GM12864 (cell line): Measurements from ENCODE around the gene VIPR1.
"Not testable (repeated sequence)": the region's sequence is repeated elsewhere in the genome, so short reads cannot be mapped to it uniquely, and the experiment has no call there.

ENCODE experiments used
- DNase-seq: peaks from one replicate; pipeline ENCODE4 v3.0.0-alpha.2; 2011; ENCODE audit warnings: low read depth
- H3K4me3 ChIP-seq: 2 replicates; pipeline ENCODE4 v1.5.1; 2011; ENCODE audit warnings: mild to moderate bottlenecking, low read depth, low read length, control low read depth
- TF ChIP-seq, protein P1 (sequence below): IDR thresholded peaks from 2 replicates; pipeline ENCODE4 v1.5.1; 2011; ENCODE audit warnings: low read depth, mild to moderate bottlenecking, moderate library complexity, low read length, control low read depth, inconsistent platforms; ENCODE audit errors: missing control alignments

Gene VIPR1

DNA sequence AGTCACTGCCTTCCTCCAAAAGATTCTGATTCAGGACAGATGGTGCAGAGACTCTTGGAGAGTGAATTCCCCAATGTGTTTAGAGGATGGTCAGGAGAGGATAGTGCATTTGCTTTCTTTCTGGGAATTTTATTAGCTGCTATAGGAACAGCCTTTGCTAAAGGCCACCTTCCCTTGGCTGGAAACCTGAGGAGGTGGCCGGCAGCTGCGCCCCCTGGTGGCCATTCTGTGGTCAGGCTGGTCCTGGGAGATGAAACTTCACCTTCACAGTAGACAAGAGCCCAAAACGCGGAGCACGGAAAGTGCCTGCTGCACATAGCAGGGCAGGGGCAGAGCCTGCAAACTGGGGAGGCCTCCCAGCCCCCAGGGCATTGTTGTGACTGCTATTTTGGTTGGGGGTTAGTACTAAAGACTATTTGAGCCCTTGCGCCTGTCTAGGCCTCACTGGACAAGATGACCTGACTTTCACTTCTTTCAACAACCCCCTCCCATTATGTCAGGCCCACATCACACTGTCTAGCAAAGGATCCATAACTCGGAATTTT, 45.0 kb downstream of the VIPR1 start:
- no peak overlapping the region for H3K4me3 ChIP-seq
- no peak for DNase-seq
- TF ChIP-seq, protein P1, sequence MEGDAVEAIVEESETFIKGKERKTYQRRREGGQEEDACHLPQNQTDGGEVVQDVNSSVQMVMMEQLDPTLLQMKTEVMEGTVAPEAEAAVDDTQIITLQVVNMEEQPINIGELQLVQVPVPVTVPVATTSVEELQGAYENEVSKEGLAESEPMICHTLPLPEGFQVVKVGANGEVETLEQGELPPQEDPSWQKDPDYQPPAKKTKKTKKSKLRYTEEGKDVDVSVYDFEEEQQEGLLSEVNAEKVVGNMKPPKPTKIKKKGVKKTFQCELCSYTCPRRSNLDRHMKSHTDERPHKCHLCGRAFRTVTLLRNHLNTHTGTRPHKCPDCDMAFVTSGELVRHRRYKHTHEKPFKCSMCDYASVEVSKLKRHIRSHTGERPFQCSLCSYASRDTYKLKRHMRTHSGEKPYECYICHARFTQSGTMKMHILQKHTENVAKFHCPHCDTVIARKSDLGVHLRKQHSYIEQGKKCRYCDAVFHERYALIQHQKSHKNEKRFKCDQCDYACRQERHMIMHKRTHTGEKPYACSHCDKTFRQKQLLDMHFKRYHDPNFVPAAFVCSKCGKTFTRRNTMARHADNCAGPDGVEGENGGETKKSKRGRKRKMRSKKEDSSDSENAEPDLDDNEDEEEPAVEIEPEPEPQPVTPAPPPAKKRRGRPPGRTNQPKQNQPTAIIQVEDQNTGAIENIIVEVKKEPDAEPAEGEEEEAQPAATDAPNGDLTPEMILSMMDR: peak; percentile 97

DNA sequence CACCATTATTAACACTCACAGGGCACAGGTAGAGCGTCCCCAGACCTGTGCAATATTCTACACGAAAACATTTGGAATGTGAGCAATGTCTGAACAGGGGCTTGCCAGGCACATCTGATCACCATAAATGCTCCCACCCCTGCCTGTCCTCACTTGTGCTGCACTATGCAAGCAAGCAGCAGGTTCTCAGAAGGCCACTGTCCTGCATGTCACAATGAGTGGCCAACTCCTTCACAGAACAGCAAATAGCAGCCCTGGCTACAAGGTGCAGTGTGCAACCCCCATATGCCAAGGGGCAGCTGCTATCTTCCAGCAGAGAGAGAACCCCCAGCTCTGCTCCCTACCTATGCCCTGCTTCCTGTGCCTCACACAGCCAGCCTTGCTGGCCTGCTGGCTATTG, 46.7 kb downstream of the VIPR1 start:
- H3K4me3 ChIP-seq: no peak overlapping the region
- TF ChIP-seq, protein P1: no peak
- DNase-seq: no peak

DNA sequence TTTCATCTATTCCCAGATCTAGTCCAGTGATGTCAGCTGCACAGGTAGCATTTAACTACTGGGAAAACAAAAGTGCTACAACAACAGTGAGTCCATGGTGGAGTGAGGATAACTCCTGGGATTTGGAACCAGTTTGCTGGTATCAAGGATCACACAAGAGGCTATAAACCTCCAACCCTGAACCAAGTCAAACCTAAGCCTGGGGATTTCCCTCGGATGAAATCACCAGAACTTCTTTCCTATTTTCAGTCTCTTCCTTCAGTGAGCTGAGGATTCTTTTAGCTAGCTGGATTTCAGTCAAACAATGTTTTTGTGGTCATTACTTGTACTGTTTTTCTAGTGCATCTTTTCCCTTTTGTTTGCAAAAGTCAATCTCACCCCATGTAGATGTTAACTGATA, 47.8 kb downstream of the VIPR1 start:
- H3K4me3 ChIP-seq: no peak overlapping the region
- no peak for DNase-seq
- TF ChIP-seq, protein P1: no peak

DNA sequence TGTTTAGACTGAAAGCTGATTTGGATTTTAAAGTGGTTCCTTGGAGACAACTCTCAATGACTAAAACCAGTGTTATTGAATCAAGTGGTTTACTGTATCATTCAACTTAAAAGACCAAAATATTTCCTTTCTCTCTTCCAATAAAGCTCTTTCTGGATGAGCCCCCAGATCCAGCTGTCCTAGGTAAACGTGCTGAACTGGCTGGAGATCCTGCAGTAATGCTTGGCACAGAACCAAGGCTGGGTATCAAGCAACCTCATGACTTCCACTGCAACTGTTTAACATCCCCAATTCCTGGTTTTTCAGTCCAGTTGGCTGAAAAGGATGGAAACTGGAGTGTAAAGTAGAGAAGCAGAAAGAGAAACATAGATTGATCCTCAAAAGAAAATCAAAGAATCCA, 50.4 kb downstream of the VIPR1 start:
- no peak overlapping the region for H3K4me3 ChIP-seq
- TF ChIP-seq, protein P1: no peak
- DNase-seq: no peak

DNA sequence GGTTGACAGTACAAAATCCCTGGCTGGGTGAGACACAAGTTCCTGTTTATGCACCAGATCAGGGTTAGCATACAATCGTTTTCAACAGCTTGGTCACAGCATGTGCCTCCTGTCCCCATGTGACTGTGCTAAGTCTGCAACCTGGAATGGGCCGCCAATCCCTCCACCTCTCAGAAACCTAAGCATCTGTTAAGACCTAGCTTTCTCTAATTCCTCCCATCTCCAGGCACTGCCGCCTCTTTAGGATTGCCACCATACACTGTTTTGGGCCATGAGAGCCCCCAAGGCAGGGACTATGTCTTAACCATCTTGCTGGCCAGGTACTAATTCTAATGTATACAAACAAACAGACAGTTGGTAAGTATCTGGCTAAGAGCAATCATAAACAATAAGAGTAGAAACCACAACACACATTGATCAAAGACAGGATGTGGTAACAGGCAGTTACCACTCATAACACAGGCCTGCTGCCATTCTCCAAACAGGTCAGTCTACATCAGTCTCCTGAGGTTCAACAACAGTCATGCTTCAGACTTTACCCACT, 53.7 kb downstream of the VIPR1 start:
- TF ChIP-seq, protein P1: no peak
- DNase-seq: no peak
- H3K4me3 ChIP-seq: no peak overlapping the region

DNA sequence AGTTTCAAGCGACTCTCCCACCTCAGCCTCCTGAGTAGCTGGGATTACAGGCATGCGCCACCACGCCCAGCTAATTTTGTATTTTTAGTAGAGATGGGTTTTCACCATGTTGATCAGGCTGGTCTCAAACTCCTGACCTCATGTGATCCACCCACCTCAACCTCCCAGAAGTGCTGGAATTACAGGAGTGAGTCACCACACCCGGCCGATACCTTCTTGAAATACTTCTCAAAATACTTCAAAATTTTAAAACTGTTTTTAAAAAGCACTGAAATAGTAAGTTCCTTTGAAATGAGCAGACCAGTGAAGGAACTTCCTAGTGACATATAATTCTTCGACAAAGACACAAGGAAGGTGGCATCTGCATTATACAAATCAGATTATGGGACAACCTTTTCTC, 54.4 kb downstream of the VIPR1 start:
- DNase-seq, H3K4me3 ChIP-seq: not testable (repeated sequence)

DNA sequence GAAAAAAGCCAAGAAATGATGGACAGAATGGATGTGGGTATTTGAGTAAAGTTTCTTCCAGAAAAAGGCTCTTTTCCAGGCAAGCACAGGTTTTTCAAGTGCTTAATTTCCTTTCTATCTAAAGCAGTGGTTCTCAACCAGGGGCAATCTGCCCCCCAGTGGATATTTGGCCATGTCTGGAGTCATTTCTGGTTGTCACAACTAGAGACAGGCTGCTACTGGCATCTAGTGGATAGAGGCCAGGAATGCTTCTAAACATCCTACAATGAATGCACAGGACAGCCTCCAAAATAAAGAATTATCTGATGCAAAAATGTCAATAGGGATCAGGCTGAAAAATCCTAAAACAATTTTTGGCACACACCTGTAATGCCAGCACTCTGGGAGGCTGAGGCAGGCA, 55.4 kb downstream of the VIPR1 start:
- TF ChIP-seq, protein P1: no peak
- no peak overlapping the region for H3K4me3 ChIP-seq
- no peak for DNase-seq
